Mesendoderm (in vitro differentiated cells): ENCODE measurements around the gene HDAC11.
"Not testable (repeated sequence)": the region's sequence is repeated elsewhere in the genome, so short reads cannot be mapped to it uniquely, and the experiment has no call there.

Experiments used
- DNase-seq: peaks from one replicate; pipeline ENCODE4 v3.0.0; 2013
- H2AK5ac ChIP-seq: 2 replicates; pipeline ENCODE4 v1.6.1; 2013; ENCODE audit warnings: low read length, inconsistent platforms
- H2BK120ac ChIP-seq: 2 replicates; pipeline ENCODE4 v1.6.1; 2013; ENCODE audit warnings: low read depth, mild to moderate bottlenecking, low read length, moderate library complexity, mixed read lengths
- H2BK15ac ChIP-seq: replicated peaks from 2 replicates; pipeline ENCODE4 v1.6.1; 2013; ENCODE audit warnings: low read depth, mild to moderate bottlenecking, moderate library complexity
- H2BK5ac ChIP-seq: 2 replicates; pipeline ENCODE4 v1.6.1; 2013; ENCODE audit warnings: low read length, inconsistent platforms
- H3K18ac ChIP-seq: 2 replicates; pipeline ENCODE4 v1.6.1; 2013; ENCODE audit warnings: mild to moderate bottlenecking, low read length, mixed read lengths
- H3K23ac ChIP-seq: one replicate; pipeline ENCODE4 v1.6.1; 2013; ENCODE audit warnings: low read length
- H3K27ac ChIP-seq: 2 replicates; pipeline ENCODE4 v1.5.1; 2013; ENCODE audit warnings: low read depth, mild to moderate bottlenecking, inconsistent platforms, low read length, moderate library complexity
- H3K27me3 ChIP-seq: 2 replicates; pipeline ENCODE4 v1.6.1; 2013; ENCODE audit warnings: low read length, control low read depth, mild to moderate bottlenecking, inconsistent platforms; ENCODE audit not compliant: insufficient read depth, poor library complexity
- H3K36me3 ChIP-seq: 2 replicates; pipeline ENCODE4 v1.6.1; 2013; ENCODE audit warnings: low read length, inconsistent platforms; ENCODE audit not compliant: control insufficient read depth, insufficient read depth
- H3K4ac ChIP-seq: one replicate; pipeline ENCODE4 v1.6.1; 2013; ENCODE audit warnings: low read depth, mild to moderate bottlenecking, low read length, moderate library complexity
- H3K4me1 ChIP-seq: 2 replicates; pipeline ENCODE4 v1.6.1; 2013; ENCODE audit warnings: low read depth, low read length, inconsistent platforms; ENCODE audit not compliant: control insufficient read depth
- H3K4me2 ChIP-seq: 2 replicates; pipeline ENCODE4 v1.6.1; 2013; ENCODE audit warnings: low read length
- H3K4me3 ChIP-seq: 2 replicates; pipeline ENCODE4 v1.5.1; 2013; ENCODE audit warnings: mild to moderate bottlenecking, low read length
- H3K56ac ChIP-seq: one replicate; pipeline ENCODE4 v1.6.1; 2013; ENCODE audit warnings: low read length
- H3K79me1 ChIP-seq: 2 replicates; pipeline ENCODE4 v1.6.1; 2013; ENCODE audit warnings: low read length, inconsistent platforms
- H3K79me2 ChIP-seq: 2 replicates; pipeline ENCODE4 v1.6.1; 2013; ENCODE audit warnings: mild to moderate bottlenecking, low read length; ENCODE audit not compliant: control insufficient read depth, insufficient read depth
- H3K9ac ChIP-seq: 2 replicates; pipeline ENCODE4 v1.6.1; 2013; ENCODE audit warnings: low read length, inconsistent platforms
- H4K5ac ChIP-seq: one replicate; pipeline ENCODE4 v1.6.1; 2013; ENCODE audit warnings: low read length
- H4K8ac ChIP-seq: one replicate; pipeline ENCODE4 v1.6.1; 2013; ENCODE audit warnings: low read depth, mild to moderate bottlenecking, control low read depth, low read length, moderate library complexity
- WGBS: extraction: QIAGEN DNeasy Blood & Tissue Kit; methylation state at CpG from one replicate; pipeline ENCODE4 v1.1.7; 2013; ENCODE audit warnings: low lambda C conversion rate, missing lambda C conversion rate; ENCODE audit not compliant: insufficient coverage; ENCODE audit errors: extremely low coverage; 5-methylcytosine and 5-hydroxymethylcytosine counted together

HDAC11 gene

DNA sequence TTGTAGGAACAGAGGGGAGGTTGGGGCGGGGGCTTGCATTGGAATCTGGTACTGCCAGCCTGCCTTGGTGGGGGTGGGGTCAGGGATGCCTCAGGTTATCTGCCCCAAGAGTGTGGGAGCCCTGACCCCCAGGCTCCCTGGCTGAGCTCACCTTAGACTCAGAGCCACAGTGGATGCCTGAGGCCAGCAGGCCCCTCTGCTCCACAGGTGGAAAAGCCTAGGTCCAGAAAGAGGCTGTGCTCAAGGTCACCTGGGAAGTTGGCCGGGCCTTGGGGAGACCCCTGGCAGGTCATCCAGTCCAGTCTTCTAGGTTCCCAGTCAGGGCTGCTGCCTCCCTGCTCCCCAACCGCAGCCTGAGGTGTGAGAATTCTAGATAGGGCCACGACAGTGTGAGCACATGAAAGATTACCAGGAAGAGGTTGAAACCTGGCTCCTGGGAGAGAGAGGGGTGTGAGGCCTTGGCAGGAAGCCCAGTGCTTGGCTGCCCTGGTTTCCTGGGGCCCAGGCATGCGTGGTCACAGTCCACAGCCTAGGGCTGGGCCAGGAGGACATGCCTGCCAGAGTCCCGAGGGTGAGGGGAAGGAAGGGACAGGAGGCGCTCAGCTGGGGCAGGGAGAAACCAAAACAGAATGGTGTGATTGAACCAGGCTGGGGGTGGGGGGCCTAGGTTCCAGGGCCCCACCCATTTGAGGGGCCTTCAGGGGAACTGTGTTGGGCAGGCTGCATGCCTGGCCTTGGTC, 4.9 kb downstream of the HDAC11 start:
- Histone ChIP-seq H3K4ac (no peak overlapping the region), H3K23ac (no peak overlapping the region), H3K4me1 (peaks cover 2% of the 10 kb centered on the region), H4K8ac (no peak overlapping the region), H4K5ac (no peak overlapping the region), H2BK15ac (no peak overlapping the region), H3K4me2 (no peak overlapping the region), H2AK5ac (no peak overlapping the region), H3K18ac (no peak overlapping the region), H3K56ac (peak overlapping the region; percentile 64), H3K9ac (no peak overlapping the region), H2BK120ac (no peak overlapping the region), H3K4me3 (no peak overlapping the region), H3K79me1 (no peaks in the 10 kb centered on the region), H3K36me3 (no peaks in the 10 kb centered on the region), H3K79me2 (no peaks in the 10 kb centered on the region), H2BK5ac (no peak overlapping the region), H3K27me3 (no peaks in the 10 kb centered on the region), H3K27ac (no peak overlapping the region)
- DNase-seq = peak; percentile 48
- WGBS = no CpG with 5 or more reads among the region's 7 CpGs

- H3K79me1 ChIP-seq, H3K18ac ChIP-seq, H2BK120ac ChIP-seq, H3K27ac ChIP-seq, H2AK5ac ChIP-seq, H4K5ac ChIP-seq, H3K4ac ChIP-seq, H3K56ac ChIP-seq, H3K4me2 ChIP-seq, H4K8ac ChIP-seq, H2BK15ac ChIP-seq, H3K36me3 ChIP-seq, H3K23ac ChIP-seq, H3K4me3 ChIP-seq, H3K4me1 ChIP-seq, H2BK5ac ChIP-seq, H3K79me2 ChIP-seq, DNase-seq, H3K27me3 ChIP-seq, H3K9ac ChIP-seq: not testable (repeated sequence)
- no CpG with 5 or more reads among the region's 9 CpGs for WGBS
Observed at GRCh38 chr3:13485630-13486562, 5.8 kb downstream of the HDAC11 start.

GRCh38 chr3:13487403-13487802, 7.3 kb downstream of the HDAC11 start:
- Histone ChIP-seq H2BK120ac (no peak overlapping the region), H3K27me3 (no peaks in the 10 kb centered on the region), H3K4me2 (no peak overlapping the region), H3K4ac (no peak overlapping the region), H2AK5ac (no peak overlapping the region), H4K8ac (no peak overlapping the region), H3K79me2 (no peaks in the 10 kb centered on the region), H2BK5ac (no peak overlapping the region), H3K79me1 (no peaks in the 10 kb centered on the region), H2BK15ac (no peak overlapping the region), H3K56ac (no peak overlapping the region), H3K4me1 (peaks cover 2% of the 10 kb centered on the region), H3K18ac (no peak overlapping the region), H3K4me3 (no peak overlapping the region), H4K5ac (no peak overlapping the region), H3K23ac (no peak overlapping the region), H3K9ac (no peak overlapping the region), H3K27ac (no peak overlapping the region), H3K36me3 (no peaks in the 10 kb centered on the region)
- no peak for DNase-seq
- WGBS = no CpG with 5 or more reads among the region's 4 CpGs

DNA sequence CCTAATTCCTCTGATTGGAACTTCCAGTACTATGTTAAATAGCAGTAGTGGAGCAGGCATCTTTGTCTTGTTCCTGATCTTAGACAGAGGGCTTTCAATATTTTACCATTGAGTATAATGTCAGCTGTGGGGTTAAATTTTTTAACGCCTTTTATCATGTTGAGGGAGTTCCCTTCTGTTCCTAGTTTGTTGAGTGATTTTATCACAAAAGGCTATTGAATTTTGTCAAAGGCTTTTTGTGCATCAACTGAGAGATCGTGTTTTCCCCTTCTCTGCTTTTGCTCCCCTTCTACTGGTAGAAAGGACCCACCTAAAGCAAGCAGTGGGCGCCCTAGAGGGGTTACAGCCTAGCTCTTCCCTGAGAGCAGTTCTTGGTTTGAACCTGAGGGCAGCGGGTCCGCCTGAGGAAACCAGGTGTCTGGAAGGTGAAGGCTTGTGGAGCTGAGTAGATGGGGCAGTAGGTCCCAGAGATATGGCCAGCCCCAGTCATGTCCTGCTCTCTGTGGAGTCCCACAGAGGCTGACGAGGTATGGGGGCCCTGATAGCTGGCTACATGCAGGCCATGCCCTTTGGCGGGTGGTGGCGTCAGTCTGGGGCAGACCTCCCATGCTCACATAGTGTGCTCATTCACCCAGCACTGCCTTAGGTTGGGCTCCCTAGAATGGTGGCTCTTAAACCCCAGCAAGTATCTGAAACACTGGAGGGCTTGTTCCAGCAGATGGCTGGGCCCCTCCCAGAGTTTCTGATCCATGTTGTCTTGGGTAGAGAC, 11.3 kb downstream of the HDAC11 start:
- no peak for DNase-seq

GRCh38 chr3:13492048-13492447, 11.9 kb downstream of the HDAC11 start:
- DNase-seq = no peak
- H3K56ac ChIP-seq = no peak overlapping the region
- H3K4me3 ChIP-seq = no peak overlapping the region
- no peak overlapping the region for H4K5ac ChIP-seq
- no peak overlapping the region for H4K8ac ChIP-seq
- no peaks in the 10 kb centered on the region for H3K36me3 ChIP-seq
- peaks cover 2% of the 10 kb centered on the region for H3K4me1 ChIP-seq
- H3K4me2 ChIP-seq = no peak overlapping the region
- H2BK15ac ChIP-seq = no peak overlapping the region
- no peak overlapping the region for H3K18ac ChIP-seq
- H2AK5ac ChIP-seq = no peak overlapping the region
- WGBS = no CpG with 5 or more reads among the region's 6 CpGs
- H3K4ac ChIP-seq = no peak overlapping the region
- no peak overlapping the region for H2BK120ac ChIP-seq
- H2BK5ac ChIP-seq = no peak overlapping the region
- H3K9ac ChIP-seq = no peak overlapping the region
- H3K27ac ChIP-seq = no peak overlapping the region
- H3K79me1 ChIP-seq = no peaks in the 10 kb centered on the region
- no peaks in the 10 kb centered on the region for H3K27me3 ChIP-seq
- H3K23ac ChIP-seq = no peak overlapping the region
- H3K79me2 ChIP-seq = no peaks in the 10 kb centered on the region

More for the DNA sequence above, 11.3 kb downstream of the HDAC11 start:
- H2BK15ac ChIP-seq = no peak overlapping the region
- H3K27ac ChIP-seq = no peak overlapping the region
- no peak overlapping the region for H2BK120ac ChIP-seq
- no peak overlapping the region for H4K8ac ChIP-seq
- H3K4ac ChIP-seq = no peak overlapping the region
- no CpG with 5 or more reads among the region's 8 CpGs for WGBS
- no peaks in the 10 kb centered on the region for H3K79me2 ChIP-seq
- no peak overlapping the region for H4K5ac ChIP-seq
- H2AK5ac ChIP-seq = no peak overlapping the region
- no peaks in the 10 kb centered on the region for H3K36me3 ChIP-seq
- H3K9ac ChIP-seq = no peak overlapping the region
- H3K4me1 ChIP-seq = peaks cover under 1% of the 10 kb centered on the region
- H3K4me2 ChIP-seq = no peak overlapping the region
- H2BK5ac ChIP-seq = no peak overlapping the region
- no peaks in the 10 kb centered on the region for H3K79me1 ChIP-seq
- H3K23ac ChIP-seq = no peak overlapping the region
- no peak overlapping the region for H3K18ac ChIP-seq
- H3K4me3 ChIP-seq = no peak overlapping the region
- no peaks in the 10 kb centered on the region for H3K27me3 ChIP-seq
- H3K56ac ChIP-seq = no peak overlapping the region
